ENCODE measurements around the gene JAM3.

Gene JAM3

GRCh38 chr11:134199531-134199930 lies 130.7 kb downstream of the JAM3 start:
- Histone ChIP-seq H3K9me2 (replicated peaks; ENCODE audit: control insufficient read depth, low read length) (no peaks in the 10 kb centered on the region), H3K36me3 (ENCODE audit: control insufficient read depth, low read length) (peaks cover 88% of the 10 kb centered on the region), H3K4me2 (ENCODE audit: low read length) (no peak overlapping the region), H4K20me1 (ENCODE audit: control insufficient read depth, insufficient read depth, low read depth, low read length) (no peaks in the 10 kb centered on the region), H3K79me2 (ENCODE audit: control insufficient read depth, low read length) (peaks cover 3% of the 10 kb centered on the region; the same call in 1 of the 2 replicates), H3K27me3 (ENCODE audit: control insufficient read depth, low read length) (no peaks in the 10 kb centered on the region), H3K4me3 (ENCODE audit: low read length) (no peak overlapping the region), H3K4me1 (ENCODE audit: control insufficient read depth, low read length) (no peaks in the 10 kb centered on the region), H3K27ac (ENCODE audit: low read depth, low read length) (no peak overlapping the region), H3F3A (ENCODE audit: control insufficient read depth, insufficient read depth) (no peaks in the 10 kb centered on the region), H3K9me3 (ENCODE audit: control insufficient read depth, insufficient read depth, low read length) (no peaks in the 10 kb centered on the region)
- TF ChIP-seq CTCF (IDR thresholded peaks at IDR 0.05; ENCODE audit: low read depth, low read length, poor library complexity, severe bottlenecking) (no peak), EZH2phosphoT487 (IDR thresholded peaks at IDR 0.05; ENCODE audit: borderline replicate concordance, low read length) (no peak)

- no peaks in the 10 kb centered on the region for H3K9me2 ChIP-seq (replicated peaks; ENCODE audit: control insufficient read depth, low read length)
- H3K36me3 ChIP-seq (ENCODE audit: control insufficient read depth, low read length) = peaks cover 90% of the 10 kb centered on the region
- no peaks in the 10 kb centered on the region for H3F3A ChIP-seq (ENCODE audit: control insufficient read depth, insufficient read depth)
- no peaks in the 10 kb centered on the region for H3K4me1 ChIP-seq (ENCODE audit: control insufficient read depth, low read length)
- peaks cover 3% of the 10 kb centered on the region; the same call in 1 of the 2 replicates for H3K79me2 ChIP-seq (ENCODE audit: control insufficient read depth, low read length)
- no peak overlapping the region for H3K4me2 ChIP-seq (ENCODE audit: low read length)
- no peaks in the 10 kb centered on the region for H3K27me3 ChIP-seq (ENCODE audit: control insufficient read depth, low read length)
- H4K20me1 ChIP-seq (ENCODE audit: control insufficient read depth, insufficient read depth, low read depth, low read length) = no peaks in the 10 kb centered on the region
- no peaks in the 10 kb centered on the region for H3K9me3 ChIP-seq (ENCODE audit: control insufficient read depth, insufficient read depth, low read length)
- H3K4me3 ChIP-seq (ENCODE audit: low read length) = no peak overlapping the region
- TF ChIP-seq CTCF (IDR thresholded peaks at IDR 0.05; ENCODE audit: low read depth, low read length, poor library complexity, severe bottlenecking) (no peak), EZH2phosphoT487 (IDR thresholded peaks at IDR 0.05; ENCODE audit: borderline replicate concordance, low read length) (no peak)
- no peak overlapping the region for H3K27ac ChIP-seq (ENCODE audit: low read depth, low read length)
Measured at GRCh38 chr11:134200688-134201087, 131.8 kb downstream of the JAM3 start.

Data from DOHH2 (cell line).